ENCODE results near the gene CCDC88C.

The CCDC88C gene

DNA sequence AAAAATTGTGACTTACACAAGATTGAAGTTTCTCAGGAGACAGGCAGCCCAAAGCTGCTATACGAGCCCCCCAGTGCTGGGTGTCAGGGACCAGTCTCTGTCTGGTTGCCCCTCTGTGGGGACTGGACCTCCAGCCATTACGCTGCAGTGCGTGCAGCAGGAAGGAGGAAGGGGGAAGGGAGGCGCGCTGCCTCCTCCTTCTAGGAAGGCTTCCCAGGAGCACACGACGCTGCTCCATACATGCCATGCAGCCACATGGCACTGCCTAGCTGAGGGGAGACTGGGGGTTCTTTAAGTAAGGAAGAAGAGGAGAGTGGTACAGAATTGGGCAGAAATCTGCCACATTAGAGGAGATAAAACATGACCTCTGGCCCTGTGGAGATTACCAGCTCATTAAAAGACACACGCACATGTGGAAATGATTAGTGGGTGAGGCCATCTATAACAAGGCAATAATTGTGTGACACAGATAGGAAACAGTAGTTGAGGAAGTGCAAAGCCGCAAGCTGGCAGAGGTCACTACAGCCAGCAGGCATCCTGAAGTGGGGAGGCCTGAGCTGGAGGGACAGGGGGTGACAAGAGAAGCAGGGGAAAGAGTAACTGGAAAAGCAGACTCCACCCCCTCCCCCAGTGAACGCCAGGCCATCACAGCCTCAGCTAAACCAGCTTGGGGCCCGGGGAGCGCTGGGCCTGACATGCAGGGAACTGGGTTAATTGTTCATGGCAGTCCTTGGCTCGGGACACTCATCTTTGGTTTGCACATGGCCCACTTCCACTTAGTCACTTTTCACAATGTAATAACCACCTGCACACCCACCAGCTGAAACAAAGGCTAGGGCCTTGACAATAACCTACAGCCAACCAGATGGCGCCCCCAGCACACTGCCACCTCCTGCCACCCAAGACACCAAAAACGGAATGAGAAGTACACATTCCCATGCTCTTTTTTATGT, 39.6 kb downstream of the CCDC88C start:
- no peak for DNase-seq (ENCODE audit: low spot score)

DNA sequence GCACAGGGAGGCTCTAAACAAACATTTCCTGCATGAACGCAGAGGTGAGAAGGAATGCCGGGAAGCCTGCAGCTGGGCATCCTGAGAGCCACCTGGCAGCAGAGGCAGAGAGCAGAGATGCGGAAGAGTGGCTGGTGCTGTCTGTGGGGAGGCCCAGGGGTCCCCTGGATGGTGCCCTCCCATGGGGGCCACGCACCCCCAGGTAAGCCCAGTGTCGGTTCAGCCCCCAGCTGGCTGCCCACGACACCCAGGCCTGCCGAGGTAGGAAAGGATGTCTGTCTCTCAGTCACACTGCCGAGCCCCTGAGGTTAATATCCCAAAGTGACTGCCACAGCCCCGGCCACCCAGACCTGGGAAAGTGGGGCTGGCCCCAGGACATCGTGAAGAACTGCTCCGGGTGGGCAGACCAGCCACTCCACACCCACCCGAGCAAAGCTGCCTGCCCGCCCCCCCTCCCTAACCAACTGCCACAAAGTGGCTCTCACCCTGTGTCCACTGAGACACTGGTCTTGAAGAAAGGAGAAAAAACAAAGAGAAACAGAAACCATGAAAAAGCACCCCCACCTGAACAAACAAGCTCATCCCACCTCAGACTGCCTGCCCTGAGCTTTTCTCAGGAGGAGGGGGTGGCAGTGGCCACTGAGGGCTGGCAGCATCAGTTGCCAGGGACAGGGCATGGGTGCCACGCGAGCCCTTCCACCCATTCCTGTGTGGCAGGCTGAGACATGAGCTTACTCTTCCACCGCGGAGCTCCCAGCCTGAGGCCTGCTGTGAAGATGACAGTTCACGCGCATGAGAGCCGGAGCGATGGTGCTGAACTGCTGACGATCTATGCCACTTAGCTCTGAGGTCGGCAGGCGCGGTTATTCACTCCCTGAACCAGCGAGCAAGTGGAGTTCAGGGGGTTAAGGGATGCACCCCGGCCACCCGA, 40.8 kb downstream of the CCDC88C start:
- DNase-seq (ENCODE audit: low spot score): no peak

DNA sequence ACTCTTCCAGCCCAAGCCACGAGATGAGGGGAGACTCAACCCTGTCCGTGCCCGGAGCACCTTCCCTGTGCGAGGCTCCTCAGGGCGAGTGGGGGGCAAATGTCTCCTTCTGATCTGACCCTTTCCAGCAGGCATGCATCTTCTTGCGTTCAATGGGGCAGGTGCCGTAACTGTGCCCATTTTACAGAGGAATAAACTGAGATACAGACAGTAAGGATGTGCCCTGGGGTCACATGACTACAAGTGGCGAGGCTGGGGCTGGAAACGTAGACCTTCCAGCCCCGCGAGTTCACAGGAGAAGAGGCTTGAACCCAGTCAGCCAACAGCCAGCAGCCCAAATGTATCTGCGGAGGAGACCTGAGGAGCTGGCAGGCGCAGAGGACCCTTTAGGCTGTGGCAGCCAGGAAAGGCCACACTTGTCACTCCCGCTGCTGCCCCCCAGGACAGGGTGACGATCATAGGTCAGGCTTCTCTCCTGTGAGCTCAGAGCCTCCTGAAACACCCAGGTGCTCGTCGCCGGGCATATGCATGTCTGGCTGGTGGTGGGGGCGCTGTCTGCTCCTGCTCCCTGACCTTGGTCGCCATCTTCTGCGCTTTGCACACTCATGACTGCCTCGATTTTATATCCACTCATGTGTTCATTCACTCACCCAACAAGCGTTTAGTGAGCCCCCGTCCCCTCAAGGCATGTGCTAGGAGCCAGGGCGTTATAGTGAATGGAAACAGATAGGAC, 41.7 kb downstream of the CCDC88C start:
- no peak for DNase-seq (ENCODE audit: low spot score)

DNA sequence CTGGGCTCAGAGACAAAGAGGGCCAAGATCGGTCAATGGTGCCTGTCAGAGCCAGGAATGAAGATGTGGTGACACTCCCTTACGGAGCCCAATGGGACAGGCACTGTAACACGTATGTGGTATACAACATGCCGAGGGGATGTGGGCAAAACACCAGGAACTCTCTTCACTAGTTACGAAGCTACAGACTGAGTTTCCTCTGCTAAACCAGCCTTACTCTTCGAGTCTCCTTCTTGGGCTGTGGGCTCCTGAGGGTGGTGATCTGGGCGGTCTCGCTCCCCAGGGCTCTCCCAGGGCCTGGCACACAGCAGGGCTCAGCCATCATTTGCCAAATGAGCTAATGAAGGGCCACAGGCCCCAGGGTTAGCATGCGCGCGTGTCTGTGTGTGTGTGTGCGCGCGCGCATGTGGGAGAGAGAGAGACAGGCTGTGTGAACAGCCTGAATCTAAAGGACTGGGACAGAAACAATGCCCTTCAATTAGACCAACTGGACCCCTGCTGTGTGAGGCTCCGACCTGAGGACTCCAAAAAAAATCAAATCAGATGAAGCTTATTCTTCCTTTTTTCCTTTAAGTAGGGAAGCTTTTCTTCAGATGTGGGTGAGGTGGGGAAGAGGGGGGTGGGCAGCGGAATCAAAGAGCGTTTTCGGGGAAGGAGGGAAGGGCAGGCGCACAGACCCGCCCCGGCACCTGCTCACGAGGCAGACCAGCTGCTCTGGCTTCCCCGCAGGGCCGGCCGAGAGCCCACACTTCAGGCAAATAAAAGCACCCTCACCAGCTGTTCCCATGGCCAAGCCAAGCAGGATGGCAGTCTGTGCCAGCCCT, 42.5 kb downstream of the CCDC88C start:
- DNase-seq (ENCODE audit: low spot score): no peak

GRCh38 chr14:91374287-91374878, 43.2 kb downstream of the CCDC88C start:
- DNase-seq (ENCODE audit: low spot score): no peak

DNA sequence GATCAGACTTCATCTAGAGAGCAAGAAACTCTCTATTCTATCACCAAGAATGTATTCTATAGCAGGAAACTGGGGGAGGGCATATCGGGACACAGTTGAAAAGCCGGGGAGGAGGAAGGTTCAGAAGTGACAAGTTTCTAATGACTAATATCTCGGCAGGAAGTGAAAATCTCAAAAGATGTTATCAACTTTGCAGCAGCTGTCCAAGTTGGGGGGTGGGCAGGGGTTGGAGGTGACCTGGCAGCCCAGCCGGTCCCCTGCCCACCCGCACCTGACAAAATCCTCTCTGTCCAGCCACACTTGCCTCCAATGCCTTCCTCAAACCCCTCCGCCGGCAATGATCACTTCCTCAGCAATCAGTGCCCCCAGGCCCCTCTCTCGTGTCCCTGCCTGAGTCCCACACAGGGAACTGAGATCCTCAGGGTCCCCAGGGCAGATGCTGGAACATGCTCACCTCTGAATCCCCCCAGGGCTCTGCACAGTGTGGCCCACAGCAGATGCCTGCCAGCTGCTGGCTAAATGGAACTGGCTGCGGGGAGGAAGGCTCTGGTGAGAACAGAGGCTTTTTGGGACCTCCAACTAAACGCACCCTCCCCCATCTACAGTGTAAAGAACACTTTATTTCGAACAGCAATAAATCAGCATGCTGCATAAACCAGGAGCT, 43.9 kb downstream of the CCDC88C start:
- DNase-seq (ENCODE audit: low spot score): no peak

DNA sequence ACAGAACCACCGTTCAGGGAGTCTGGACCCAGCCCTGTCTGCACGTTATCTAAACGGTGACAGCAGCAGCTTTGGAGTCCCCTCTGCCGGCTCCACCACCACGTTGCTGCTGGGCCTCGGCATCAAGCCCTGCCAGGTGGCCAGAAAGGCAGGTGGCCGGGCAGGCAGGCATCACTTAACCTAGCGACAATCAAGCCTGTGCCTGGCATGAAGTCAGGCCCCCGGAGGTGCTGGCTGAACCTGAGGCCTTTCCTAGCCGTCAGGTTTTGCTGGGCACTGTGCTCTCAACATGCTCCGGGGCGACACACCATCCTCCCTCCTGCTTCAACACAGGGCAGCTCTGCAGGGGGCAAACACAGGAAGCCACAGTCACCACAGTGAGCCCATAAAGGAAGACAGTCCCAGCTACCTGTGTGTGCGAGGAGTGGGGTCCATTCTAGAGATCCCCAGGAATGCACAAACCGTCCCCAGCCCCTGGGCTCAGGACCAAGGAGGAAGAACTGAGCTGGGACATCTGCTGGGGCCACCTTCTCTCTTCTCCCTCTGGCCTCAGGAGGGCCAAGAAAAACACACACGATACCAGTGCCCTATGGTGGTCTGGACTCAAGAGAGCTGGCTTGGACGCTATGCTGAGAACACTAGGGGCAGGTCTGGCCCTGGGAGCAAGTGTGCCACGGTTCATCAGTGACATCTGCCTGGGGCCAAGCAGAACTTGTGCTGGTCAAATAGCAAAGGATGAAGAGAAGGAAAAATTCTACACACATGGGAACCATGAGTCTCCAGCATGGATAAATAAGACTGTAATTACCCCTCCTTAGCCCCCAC, 44.7 kb downstream of the CCDC88C start:
- no peak for DNase-seq (ENCODE audit: low spot score)

- no peak for DNase-seq (ENCODE audit: low spot score)
These were observed 45.6 kb downstream of the CCDC88C start for GRCh38 chr14:91371990-91372375.

DNA sequence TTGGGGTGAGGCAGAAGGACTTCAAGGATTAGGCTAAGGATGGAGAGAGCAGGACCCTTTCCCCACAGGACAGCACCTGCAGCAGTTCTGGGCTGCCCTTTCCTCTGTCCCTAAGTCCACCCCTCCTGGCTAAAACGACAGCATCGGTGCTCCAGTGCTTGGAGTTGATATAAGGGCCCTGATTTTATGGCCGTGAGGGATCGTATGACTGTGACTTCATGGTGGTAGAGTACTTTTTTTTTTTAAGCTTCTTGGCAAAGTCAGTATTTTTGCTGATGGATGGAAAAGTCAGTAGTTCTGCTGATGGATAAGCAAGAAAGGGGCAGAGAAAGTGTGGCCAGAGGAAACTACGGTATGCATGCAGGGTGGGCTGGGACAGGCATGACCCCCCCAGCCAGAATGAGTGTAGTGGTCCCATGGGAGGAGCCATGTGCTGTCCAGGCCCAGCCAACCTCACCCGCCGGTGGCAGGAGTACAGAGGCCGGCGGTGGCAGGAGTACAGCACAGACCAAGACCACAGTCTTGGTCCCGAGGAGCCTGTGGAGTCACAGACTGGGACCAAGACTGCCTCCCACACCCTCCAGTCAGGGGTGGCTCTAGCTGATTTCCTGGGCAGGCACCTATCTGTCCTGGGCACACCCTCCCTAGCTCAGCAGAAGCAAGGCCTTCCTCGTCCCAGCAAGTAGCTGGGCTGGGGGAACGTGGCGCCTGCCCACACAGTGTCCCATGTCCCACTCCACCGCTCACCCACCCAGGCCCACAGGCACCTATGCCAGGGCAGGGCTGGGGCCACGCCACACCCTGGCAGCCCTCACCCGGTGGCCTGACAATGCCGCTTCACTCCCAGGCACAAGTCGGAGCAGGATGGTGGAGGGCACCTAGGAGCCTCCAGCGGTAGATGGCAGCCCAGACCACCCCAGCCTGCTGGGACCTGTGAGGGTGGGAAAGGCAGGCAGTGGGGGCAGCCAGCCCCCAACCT, 46.3 kb downstream of the CCDC88C start:
- no peak for DNase-seq (ENCODE audit: low spot score)

DNA sequence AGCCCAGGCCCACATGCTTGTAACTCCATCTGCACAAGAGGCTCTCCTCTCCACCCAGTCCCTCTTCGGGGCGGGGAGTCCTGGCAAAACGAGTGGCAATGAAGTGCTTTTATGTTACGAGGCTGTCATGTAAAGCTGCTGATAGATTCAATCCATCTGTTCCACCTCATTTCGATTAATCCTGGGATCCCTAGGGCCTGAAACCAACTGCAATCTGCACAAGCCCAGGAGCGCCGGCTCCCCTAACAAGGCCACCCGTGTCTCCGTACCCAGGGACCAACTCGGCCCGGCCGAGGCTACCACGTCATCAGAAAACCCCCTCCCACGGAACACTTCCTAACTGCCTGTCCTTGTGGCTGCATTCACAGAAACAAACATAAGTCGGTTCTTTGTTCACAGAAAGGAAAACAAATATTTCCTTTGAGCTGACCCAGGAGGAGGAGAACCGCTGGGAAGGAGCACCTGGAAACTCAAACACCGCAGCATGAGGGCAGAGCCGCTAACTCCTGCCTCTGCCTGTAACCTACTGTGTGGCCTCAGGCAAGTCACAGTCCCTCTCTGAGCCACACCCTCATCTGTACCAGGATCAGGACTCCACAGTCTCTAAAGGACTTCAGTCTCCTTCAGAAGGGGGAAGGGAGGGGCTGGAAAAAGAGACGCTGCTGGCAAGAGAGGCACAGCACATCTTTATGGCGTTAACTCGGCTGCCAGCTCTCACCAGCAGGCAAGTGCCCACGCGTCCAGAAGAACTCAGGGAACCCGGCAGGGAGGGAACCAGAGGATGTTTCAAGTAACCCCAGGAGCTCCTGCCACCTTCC, 47.8 kb downstream of the CCDC88C start:
- DNase-seq (ENCODE audit: low spot score): no peak

DNA sequence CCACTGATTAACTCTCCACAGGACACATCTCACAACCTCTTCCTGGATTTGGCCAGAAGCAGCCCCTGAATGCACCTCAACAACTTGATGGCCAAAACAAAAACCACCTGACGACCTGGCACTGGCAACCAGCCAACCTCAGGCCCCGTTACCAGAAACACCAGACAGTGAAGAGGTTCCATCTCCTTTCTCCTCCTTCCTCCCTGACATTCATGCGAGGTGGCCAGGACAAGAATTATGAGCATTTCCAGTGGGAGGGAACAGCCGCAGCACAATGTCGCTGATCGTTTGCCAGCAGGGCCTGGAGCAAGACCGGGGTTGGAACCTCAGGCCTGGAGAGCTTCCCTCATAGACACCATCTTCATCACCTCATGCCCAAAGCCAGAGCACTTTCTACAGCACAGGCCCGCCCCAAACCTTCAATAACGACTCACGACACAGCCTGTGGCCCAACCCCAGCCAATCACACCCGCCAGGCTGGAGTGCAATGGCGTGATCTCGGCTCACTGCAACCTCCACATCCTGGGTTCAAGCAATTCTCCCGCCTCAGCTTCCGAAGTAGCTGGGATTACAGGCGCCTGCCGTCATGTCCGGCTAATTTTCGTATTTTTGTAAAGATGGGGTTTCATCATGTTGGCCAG, 48.7 kb downstream of the CCDC88C start:
- DNase-seq (ENCODE audit: low spot score): no peak

DNA sequence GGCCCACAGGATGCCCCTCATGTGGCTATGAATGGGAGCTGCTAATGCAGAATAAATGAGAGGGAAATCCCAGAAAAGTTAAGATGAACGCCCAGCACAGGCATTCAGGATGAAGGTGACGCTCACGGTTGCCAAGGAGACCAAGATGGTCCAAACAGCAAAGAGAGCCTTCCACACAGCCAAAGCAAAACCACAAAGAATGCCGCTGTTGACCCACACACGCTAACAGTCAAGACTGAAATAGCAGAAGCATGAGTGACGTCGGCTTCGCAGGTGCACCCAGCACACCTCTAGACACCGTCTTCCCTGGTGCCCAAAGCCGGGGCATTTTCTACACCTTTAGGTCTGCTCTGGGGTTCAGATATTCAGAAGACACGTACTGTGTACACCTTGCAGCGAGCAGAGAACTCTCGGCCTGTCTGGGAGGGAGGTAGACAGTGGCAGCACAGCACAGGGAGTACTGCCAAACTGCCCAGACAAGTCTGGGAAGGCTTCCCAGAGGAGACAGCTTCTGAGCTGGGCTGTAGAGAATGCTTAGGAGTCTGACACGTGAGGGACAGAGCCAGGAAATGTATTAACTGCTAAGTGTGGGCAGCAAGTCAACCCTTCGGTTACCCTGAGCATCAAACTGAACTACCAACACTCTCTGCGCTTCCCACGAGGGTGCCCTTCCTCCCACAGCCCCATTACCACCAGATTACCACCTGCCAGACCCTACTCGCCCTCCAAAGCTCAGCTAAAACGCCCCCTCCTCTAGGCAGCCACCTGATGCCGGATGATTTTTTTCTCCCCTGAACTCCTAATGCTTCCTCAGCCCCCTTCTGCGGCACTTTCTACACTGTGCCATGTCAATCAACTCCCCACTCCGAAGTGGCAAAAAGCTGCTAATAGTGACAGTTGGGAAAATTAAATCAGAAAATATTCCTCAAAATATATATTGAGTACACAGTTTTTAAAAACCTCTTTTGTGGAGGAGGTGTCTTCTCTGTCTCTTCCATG, 50.1 kb downstream of the CCDC88C start:
- DNase-seq (ENCODE audit: low spot score): no peak

DNA sequence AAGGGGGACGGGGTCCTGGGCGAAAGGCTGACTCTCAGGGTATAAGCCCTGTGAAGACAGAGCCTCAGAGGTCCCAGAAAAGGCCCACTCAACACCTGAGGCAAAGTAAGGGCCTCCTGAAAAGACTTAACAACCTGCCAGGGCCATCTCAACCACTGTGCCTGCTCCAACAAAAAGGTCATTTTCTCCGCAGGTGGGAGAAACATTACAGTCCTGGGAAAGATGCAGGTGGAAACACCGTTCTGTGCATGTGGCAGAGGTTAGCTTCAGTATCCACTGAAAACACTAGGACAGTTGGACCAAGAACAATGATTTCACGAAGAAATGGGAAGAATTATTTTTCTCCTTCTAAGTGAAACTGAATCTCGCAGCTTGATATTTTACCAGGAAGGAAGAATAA, 50.9 kb downstream of the CCDC88C start:
- no peak for DNase-seq (ENCODE audit: low spot score)

DNA sequence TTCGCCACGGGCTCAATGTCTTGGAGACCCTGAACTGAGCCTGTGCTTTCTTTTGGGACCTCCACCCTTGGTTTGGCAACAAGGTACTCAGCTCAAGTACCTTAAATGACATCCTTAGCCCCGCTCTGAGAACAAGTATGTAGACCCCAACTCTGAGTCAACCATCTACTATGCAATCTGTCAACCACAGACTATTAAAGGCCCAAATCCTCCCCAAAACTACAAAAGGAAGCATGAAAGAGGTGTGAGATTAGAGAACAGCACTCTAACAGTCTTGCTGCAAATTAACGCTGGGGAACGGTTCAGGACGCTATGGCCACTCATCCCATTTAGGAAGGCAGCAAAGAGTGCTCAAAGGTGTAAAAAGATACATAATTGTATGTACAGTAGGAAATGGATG, 52.1 kb downstream of the CCDC88C start:
- no peak for DNase-seq (ENCODE audit: low spot score)

DNA sequence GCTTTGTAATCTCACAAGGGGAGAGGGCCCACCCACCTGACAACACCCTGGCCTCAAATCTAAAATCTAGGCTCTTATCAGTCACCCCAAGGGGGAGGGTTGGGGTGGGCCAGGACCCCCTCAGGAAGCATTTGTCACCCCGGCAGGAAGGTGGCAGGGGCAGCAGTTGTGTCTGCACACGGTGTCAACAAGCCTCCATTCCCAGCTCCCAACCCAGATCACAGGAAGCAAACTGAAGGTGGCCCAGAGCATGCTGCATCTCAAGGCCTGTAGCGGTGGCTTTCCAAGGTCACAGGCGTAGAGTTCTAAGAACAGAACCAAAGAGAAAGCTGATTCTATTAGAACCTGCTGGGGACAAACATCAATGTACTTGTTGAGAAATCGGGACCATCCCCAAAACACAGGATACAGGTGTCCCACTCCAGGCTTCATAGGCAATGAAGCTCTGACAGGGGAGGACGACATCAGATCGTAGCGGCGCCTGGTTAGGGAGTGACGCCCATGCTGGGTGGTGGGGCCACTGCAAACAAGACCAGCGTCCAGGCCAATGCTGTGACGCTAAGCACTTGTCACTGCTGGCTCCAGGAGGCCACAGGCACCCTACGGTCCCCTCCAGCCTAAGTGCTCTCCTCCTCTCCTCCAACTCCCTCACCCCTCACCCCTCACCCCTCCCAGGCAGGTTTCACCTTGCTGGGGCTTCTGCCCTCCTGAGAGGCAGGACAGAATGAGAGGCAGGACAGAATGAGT, 52.9 kb downstream of the CCDC88C start:
- no peak for DNase-seq (ENCODE audit: low spot score)

Data from AG20443 (cell line).